HG03135 (cell line): ENCODE results near the gene MAML2.
"Not testable (repeated sequence)": the region's sequence is repeated elsewhere in the genome, so short reads cannot be mapped to it uniquely, and the experiment has no call there.

ENCODE experiments used
- ATAC-seq: cut with Tn5 transposase; IDR thresholded peaks from one replicate; pipeline ENCODE4 v1.9.1; 2021; ENCODE audit warnings: mild to moderate bottlenecking, moderate library complexity; ENCODE audit not compliant: unreplicated experiment

MAML2 gene

DNA sequence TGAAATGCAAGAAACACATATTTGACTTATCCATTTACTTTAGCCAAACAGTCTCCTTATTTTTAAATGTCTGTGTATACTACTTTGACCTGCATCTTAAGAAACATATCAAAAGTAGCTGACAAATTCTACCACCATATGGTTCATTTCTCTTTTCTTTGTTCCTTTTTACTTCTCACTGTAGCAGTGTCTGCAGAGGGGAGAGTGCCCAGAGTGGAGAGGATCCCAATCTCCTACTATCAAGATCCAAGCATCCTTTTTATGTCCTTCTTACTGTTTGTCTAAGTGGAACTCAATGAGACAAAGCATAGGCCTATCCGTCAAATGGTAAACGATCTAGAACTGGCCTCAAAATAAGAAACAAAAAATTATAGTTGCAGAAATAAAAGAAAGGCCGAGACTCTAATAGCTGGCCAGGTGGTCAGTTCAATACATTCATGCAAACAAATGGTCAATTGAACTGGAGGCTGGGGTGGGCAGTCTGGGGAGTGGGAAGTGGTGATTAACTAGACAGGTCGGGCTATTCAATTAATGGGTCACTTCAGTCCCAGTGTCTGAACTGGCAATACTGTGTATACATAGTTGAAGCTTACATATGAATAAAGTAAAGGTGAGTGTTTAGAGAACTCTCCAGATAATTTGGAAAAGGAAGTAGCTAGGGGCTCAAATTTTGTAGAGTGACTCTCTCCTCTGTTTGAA, 149.1 kb downstream of the MAML2 start:
- ATAC-seq = no peak

DNA sequence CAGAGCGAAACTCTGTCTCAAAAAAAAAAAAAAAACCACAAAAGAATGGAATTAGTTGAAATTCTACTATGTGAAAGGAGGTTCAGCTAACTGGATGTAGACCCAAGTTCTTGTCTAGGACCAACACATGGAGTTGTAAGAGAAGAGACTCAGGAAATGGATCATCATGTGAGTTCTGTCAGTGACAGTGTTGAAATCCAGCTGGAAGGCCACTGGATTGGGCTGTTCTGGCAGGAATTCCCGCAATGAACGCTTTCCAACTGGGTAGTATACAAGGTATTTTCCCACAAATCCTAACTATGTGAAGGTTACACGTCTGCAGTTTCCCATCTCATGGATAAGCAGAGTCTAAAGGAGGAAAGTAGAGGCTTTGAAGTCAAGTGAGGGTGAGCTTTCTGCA, 151.2 kb downstream of the MAML2 start:
- ATAC-seq = no peak

DNA sequence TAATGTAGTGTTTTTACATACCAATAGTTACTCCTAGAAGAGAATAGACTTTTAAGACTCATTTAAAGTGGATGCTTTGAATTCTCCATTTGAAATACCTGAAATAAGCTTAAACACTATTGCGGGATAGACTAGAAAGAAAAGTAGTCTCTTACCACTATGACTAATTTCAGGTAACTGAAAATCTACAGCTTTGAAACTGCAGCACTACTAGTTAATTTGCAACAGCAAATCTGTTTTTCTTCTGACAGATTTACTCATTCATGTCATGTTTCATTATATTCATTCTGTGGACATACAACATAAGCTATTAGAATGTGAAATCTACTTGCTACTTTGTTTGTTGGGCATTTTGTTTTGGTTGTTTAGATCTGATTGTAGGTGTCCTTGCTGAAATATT, 153.6 kb downstream of the MAML2 start:
- ATAC-seq = peak; percentile 35

DNA sequence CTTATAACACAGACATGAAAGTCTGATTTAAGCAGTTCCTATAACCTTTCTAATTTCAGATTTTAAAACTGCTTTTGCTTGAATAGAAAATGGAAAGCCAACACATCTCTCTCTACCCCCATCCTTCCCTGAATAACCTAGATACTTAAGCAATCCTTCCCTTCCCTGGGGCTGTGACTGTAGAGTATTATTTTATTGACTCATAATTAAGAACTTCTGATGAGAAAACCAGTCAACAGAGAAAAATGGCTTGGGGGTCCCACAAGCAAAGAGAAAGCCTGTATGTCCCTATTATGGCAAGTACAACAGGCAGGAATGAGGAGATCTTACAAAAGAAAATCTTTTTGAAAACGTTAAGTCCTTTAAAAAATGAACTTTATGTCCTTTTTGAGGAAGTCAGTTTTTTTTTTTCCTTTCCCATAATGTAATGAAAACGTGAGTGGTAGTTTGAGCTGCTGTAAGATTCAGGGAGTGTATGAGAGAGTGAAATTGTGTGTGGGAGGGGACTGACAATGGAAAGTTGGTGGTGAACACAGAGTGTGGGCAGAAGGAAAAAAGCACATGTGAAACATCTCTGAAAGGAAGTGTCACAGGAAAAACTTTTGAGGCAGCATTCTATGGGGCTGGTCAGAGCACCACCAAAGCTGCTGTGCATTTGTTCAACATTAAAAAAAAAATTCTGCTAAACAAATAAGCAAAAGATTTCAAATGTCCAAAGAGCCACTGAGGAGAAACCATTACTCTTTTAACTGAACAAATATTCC, 154.6 kb downstream of the MAML2 start:
- peak; percentile 38 for ATAC-seq

DNA sequence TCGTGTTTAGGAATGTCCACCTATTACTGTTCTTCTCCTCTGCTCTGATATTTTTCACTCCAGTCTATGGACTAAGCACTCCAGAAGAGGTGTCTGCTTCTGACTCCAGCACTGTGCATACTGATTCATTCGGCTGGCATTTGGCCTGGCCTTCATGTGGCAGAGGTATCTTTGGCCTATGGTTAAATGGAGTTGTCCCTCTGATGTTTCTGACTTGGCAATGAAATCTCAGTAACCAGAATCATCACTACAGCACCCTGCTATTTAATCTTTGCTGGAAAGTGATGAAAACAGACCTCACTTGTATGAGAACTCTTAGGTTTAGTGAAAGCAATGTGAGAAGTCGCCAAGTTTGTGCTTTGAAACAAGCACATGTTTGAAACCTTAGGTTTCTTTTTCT, 155.2 kb downstream of the MAML2 start:
- no peak for ATAC-seq

DNA sequence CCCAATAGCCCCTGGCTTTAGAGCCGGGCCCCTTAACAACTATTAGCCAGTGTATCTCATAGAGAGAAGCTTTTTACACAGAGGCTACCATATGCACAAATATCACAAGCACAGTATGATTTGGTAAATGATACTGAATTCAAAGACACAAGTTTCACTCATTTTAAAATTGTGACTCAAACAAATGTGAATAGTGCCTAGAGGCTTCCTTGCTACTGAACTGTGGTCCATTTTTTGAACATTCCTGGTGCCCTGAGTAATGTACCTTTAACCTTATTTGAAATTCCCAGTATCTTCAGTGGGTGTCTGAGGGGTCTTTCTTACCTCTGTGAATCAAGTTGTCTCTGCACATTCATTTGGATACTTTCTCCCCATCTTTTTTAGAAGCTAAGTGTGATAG, 156.2 kb downstream of the MAML2 start:
- no peak for ATAC-seq

DNA sequence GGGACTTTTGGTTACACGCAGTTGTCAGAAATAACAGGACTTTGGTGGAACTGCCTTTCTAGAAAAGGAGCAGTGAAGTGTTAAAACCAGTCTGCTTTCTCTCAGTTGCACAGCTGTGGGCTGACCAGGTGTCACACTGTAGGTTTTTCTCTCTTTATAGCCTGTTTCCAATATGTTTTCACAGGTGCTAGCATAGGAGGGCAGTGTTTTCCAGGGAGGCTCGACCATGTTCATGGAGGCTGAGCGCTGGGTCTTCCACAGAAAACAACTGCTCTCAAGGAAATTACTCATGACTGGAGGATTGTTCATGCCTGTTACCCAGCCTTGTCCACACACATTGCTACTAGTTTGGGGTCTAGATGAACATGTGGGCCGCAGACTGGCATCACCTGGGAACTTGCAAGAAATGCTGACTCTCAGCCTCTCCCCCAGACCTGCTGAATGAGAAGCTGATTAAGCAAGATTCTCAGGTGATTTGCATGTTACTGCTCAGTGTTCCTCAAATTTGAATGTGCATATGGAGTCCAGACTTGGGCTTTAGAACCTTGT, 157.7 kb downstream of the MAML2 start:
- peak; percentile 65 for ATAC-seq

DNA sequence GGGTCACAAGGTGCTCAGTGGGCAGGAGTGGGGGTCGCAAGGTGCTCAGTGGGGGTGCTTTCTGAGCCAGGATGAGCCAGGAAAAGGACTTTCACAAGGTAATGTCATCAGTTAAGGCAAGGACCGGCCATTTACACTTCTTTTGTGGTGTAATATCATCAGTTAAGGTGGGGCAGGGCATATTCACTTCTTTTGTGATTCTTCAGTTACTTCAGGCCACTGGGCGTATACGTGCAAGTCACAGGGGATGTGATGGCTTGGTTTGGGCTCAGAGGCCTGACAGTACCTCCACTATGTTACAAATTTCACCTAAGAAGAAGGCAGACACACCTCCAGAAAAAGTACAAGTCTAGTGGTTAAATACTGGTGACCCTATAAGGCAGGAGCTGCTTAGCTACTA, 162.1 kb downstream of the MAML2 start:
- ATAC-seq = not testable (repeated sequence)

DNA sequence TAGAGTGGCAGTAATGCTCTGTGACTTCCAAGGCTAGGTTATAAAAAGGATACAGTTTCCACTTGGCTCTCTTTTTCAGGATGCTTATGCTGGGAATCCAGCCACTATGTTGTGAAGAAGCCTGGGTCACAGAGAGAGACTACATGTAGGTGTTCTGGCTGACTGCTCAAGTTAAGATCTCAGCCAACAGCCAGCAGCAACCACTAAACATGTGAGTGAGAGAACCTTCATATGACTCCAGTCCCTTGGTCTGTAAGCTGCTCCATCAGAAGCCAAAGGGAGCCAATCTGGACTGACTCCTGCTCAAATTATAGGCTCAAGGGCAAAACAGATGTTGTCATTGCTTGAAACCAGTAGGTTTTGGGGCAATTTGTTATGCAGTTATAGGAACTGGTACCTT, 162.7 kb downstream of the MAML2 start:
- no peak for ATAC-seq

DNA sequence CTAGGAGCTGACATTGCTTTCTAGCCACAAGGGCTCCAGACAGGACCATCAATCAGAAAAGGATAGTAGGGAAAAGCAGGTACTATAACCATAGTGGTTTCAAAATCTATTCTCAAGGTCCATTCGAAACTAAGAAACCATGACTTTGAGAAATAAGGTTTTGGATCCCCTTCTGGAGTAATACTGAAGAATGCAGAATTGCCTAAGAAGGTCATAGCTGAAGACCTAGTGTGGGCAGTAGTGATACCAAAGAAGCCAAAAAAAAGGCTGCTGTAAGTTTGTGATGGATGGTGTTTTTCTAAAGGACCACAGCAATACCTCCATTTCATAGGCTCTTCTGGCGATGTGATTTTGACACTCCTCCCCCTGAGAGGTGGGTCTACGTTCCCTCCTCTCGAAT, 163.1 kb downstream of the MAML2 start:
- no peak for ATAC-seq

DNA sequence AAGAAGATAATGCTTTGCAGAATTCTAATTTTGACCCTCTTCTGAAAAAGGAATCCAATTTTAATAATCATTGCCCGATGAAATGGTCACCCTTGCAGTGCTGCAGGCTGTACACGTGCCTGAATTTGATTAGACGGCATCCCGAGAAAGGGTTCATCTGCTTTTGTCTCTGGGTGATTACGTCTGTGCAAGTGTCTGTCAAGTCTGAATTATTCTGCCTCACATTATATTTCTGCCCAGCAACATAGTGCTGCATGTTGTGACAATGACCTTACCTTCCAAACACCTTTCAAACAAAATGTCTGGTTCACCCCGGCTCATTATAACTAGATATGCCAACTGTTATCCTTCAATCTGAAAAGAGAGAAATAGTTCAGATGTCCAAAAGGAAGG, 164.1 kb downstream of the MAML2 start:
- no peak for ATAC-seq

DNA sequence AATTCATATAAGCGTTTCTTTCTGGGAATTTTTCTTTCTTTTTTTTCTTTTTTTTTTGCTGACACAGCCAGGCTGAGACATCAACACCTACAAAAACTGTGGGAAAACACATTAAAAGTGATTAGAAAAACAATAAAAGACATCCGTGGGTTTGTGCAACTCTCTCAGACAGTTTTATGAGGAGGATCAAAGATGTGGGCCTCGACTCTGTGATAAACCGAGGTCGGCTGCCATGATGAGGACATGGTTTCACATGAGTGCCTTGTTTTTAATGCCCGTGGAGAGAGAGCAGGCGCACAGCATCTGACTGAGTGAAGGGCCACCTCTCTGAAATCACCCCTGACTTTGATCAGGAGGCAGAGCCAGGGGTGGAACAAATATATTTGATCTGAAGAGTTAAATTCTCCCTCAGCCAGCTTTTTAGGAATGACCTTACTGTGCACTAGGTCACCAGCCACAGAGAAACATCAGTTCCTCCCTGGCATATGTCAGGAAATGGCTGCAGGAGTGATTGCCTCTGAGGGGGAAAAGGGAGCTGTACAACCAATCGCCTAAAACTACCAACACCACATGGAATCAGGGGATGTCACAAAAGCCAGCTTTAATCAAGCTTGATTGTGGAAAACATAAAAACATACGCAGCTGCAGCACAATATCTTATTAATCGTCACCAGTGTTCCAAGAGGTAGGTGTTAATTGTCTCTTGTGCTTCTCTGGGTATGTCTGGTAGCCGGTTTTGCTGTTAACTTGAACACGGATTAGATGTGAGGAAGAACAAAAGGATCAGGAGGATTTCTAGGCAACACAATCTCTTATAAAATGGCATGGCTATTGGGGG, 164.7 kb downstream of the MAML2 start:
- no peak for ATAC-seq

DNA sequence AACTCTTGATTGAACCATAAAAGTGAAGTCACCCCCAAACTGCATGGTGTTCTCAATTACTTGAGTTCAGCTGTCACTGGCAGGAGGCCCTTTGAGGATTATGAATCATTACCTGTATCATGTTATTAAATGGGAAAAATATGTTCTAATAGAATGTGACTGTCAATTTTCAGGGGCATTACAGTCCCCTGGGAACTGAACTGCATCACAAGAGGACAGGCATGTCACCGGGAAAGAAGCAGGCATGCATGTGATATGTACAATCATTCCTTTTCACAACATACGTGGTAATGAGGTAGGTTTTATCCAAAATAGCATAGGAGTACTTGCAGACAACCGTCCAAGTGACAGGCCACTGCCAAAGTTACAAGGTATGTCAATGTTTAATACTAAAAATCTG, 165.8 kb downstream of the MAML2 start:
- no peak for ATAC-seq

DNA sequence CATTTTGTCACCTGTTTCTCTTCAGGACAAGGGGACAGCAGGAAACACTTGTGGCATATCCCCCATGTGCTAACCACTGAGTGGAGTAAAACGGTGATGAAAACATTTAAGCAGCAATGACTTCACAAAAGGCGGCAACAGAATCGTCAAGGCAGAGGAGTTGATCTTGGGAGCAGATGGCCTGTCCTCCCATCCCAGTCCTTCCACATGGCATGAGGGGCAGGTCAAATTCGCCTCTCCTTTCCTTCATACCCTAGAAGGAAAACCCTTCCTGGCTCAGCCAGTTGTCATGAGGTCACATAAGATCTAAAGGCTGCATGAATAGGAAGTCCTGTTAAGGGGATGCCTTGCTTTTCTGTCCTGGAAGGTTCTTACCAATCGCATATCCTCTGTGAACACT, 169.1 kb downstream of the MAML2 start:
- no peak for ATAC-seq

DNA sequence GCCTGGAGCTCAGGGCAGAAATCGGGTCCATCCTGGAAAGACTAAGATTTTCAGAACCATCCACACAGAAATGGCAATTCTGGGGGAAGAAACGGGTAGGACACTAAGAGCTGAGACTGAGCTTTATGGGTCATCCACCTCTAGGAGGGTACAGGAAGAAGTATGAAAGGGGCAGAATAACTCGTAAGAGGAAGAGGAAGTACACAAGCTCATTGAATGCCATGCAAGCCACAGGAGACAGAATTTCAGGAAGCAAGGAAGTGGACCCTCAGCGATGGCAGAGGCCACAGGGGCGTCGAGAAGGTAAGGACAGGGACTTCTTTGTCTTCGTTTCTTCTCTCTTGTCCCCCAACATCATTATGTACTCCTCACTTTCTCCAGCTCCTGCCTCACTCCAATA, 169.6 kb downstream of the MAML2 start:
- ATAC-seq = no peak

DNA sequence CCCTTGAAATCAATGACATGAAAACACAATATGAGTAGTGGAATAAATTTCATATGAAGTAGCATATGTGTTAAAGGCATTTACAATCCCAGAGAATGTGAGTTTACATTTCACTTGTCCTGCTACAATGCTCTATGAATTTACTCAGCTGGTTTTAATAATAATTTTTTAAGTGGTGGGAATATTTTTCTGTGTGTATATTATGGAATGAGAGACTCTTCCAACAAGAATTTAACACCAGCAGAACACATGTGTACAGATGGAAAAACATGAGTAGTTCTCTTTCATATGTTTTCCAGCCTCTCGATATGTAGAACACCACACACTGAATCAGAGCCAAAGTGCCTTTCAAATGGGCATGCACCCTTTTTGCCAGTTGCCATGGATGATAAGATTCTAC, 170.4 kb downstream of the MAML2 start:
- no peak for ATAC-seq

DNA sequence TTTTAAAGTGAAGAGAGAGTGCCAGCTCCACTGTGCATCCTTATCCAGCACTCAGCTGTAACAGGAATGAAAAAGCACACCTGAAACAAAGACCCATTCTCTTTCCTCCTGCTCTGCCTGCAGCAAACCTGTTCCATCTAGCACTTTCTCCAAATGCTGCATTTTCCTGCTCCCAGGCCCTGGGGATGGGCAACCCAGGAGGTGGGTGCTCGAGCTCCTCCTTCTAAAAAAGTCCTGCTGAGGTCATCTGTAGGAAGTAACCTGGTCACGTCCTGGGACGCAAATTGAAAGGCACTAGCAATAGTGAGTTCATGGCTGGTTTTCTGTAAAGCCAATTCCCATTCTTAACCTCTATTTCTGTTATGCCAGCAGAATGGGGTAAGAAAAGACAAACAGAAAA, 173.7 kb downstream of the MAML2 start:
- ATAC-seq = no peak

DNA sequence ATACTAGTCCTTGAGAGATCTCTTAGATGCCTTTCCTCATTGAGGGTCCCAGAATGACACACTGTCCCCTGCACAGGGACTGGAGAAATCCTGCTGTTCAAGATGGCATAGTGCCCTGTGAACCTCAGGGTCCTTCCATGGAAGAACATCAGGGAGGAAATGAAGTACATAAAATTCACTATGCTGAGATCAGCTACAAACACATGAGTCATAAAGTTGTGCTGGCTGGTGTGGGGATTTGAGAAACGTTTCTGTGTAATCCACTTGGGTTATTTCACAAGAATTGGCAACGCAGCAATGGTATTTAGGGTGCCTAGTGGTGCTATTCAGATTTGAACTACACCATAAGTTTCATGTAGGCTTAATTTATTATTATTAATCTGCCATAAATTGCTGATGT, 174.4 kb downstream of the MAML2 start:
- ATAC-seq = no peak

DNA sequence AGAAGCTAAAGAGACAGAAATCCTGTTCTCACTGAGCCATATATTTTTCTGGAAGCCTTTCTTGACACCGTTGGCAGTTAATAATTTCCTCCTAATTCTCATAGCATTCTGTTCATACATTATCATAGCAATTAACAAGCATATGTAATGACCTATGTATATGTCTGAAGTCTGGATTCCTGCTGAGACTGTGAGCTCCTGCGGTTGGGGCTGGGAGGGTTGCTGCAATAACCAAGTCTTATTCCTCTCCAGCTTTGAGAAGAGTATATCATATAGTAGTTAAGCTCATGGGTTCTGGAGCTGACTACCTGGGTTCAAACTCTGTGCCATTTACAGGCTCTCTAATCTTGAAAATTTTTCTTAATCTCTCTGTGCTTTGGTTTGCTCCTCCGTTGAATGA, 175.2 kb downstream of the MAML2 start:
- no peak for ATAC-seq

DNA sequence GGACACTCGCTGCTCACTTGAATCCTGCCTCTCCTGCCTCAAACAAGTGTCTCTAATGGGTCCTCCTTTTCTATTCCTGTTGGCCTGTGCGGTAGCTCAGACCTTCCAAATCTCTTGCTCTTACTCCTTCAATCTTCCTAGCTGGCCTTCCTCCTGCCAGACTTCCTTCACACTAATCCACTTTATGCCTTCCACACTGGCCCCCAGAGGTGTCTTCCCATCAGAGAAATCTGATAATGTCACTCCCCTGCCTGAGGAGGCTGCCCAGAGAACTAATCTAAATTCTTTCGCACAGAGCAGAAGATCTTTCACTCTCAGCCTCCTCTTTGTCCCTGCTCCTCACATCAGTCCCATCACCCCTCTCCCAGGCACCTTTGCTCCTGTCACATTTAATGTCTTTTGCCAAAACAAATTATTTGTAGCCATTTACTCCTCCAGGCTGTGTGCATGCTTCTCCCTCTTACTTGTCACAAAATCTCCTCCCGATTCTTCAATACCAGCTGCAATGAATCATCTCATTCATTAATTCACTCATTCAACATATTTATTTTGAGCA, 175.7 kb downstream of the MAML2 start:
- ATAC-seq = no peak

DNA sequence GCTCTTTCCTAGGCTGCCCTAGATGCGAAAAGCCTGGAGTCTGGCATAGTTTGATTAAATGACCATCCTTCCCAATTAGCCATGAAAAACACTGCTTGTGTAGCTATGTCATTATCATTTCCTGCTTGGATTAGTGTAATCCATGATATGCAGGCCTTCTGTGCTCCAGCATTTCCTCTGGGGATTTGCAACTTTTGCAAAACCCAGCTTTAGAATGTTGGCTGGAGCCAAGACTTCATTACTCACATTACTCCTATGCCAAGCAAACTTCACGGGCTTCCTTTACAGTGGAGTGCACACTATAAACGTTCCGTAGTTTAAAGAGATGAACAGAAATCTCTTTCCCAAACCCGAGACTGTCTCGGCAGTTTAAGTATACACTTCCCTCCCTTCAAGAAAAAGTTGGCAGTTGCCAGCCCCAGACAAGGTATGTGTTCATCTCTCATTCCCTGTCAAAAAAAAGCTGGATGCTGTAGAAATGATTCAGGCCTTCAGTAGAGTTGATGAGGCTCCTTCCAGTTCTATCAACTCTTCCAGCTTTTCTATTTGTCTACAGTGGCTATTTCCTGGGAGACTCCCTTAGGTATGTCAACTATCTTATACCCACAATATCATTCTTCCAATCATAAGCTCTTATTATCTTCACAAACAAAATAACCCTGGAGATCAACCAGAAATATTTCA, 180.0 kb downstream of the MAML2 start:
- ATAC-seq = no peak
